ENCODE measurements around the gene TNKS1BP1. TPM values are rescaled to one million over a fixed set of nuclear protein-coding genes. Genes with fewer than 3 reads are reported as not detected.

TNKS1BP1 gene
- total RNA-seq, 1 experiment from 2014 or later, result 198 TPM

DNA sequence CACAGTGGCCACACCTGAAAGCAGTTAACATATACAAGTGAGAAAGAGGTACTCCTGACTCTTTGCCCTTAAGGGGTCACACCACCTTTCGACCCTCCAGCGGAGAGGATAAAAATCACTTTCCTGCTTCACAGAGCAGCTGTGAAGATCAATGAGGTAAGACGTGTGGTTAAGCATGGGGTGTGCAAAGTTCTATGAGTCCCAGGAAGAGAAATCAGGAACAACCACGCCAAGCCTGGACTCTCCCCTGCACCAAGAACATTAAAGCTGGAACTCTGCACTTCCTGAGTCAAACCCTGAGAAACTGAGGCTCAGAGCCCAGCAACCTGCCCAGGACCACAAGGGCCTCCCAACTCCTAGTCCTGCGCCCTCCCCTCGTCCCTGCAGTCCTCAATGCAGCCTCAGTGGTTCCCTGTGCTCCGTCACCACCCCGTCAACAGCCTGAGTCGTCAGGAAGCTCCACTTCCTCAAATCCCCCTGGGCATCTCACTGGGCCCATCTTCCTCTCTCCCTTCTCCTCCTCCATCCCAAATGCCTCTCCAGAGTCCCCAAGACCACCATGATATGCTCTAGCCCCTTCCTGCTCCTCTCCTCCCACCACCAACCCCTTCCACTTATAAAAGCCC lies 17.7 kb downstream of the TNKS1BP1 start:
- ChIA-PET CTCF (interaction anchor here (0.6 to 1.7 kb wide), 6 partner anchors 9 to 1206 kb away, joined by 3 to 7 read pairs (median 4); partner anchors contain the start of gene TIMM10), POLR2A (interaction anchor here (0.6 to 13.4 kb wide), 13 partner anchors 9 to 457 kb away, joined by 3 to 362 read pairs (median 3); partner anchors contain the start of genes MED19, TMX2 and TNKS1BP1)
- H3K9me3 Mint-ChIP-seq (ENCODE audit: unreplicated experiment), result no peaks in the 10 kb centered on the region
- no TSS peak for BruUV-seq (replicated peaks)
- intact Hi-C loops (cut with micrococcal nuclease), result no loop called here
- H3K36me3 Mint-ChIP-seq (ENCODE audit: insufficient read depth, unreplicated experiment), result peaks cover 99% of the 10 kb centered on the region
- H3K27me3 Mint-ChIP-seq (ENCODE audit: insufficient read depth, unreplicated experiment), result no peaks in the 10 kb centered on the region
- peaks cover 58% of the 10 kb centered on the region for H3K4me1 Mint-ChIP-seq (ENCODE audit: insufficient read depth, unreplicated experiment)
- peak overlapping the region; percentile 80 for H3K4me3 Mint-ChIP-seq (ENCODE audit: unreplicated experiment)
- TF ChIP-seq, protein P1, sequence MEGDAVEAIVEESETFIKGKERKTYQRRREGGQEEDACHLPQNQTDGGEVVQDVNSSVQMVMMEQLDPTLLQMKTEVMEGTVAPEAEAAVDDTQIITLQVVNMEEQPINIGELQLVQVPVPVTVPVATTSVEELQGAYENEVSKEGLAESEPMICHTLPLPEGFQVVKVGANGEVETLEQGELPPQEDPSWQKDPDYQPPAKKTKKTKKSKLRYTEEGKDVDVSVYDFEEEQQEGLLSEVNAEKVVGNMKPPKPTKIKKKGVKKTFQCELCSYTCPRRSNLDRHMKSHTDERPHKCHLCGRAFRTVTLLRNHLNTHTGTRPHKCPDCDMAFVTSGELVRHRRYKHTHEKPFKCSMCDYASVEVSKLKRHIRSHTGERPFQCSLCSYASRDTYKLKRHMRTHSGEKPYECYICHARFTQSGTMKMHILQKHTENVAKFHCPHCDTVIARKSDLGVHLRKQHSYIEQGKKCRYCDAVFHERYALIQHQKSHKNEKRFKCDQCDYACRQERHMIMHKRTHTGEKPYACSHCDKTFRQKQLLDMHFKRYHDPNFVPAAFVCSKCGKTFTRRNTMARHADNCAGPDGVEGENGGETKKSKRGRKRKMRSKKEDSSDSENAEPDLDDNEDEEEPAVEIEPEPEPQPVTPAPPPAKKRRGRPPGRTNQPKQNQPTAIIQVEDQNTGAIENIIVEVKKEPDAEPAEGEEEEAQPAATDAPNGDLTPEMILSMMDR (IDR thresholded peaks at IDR 0.05; ENCODE audit: unreplicated experiment), result no peak
- DNase-seq (ENCODE audit: unreplicated experiment), result no peak
- peak overlapping the region; percentile 47 for H3K27ac Mint-ChIP-seq (ENCODE audit: low read depth, unreplicated experiment)

DNA sequence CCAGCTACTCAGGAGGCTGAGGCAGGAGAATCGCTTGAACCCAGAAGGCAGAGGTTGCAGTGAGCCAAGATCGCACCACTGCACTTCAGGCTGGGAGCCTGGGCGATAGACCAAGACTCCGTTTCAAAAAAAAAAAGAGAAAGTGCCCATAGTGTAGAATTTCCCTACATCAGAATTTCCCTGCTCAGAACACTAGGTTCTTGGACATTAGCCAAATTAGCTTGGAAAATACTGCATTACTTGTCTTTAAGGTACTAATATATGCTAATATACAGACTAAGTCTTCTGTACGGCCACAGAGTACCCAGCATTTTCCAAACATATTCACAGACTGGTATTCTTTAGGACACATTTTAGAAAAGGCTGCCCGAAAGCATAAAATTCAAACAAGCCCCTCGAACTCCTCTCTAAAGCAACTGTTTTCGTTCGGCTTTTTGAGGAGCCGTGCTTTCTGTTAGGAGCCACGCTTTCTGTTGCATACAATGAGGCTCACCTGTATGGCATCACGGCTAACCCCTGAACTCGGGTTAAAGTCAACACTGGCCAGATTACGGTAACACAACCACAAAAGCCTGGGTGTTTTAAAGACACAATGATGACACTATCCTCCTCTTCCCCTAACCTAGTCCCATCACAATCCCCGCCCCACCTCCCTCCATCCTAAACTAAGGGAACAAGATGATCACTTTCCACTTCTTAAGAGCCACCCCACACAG lies 18.4 kb downstream of the TNKS1BP1 start:
- ChIA-PET CTCF (interaction anchor here (0.6 to 1.6 kb wide), 6 partner anchors 13 to 1207 kb away, joined by 3 to 9 read pairs (median 4); partner anchors contain the start of gene TNKS1BP1), POLR2A (interaction anchor here (0.6 to 13.4 kb wide), 7 partner anchors 13 to 309 kb away, joined by 3 to 362 read pairs (median 8); partner anchors contain the start of gene TNKS1BP1)
- peaks cover 99% of the 10 kb centered on the region for H3K36me3 Mint-ChIP-seq (ENCODE audit: insufficient read depth, unreplicated experiment)
- no peaks in the 10 kb centered on the region for H3K27me3 Mint-ChIP-seq (ENCODE audit: insufficient read depth, unreplicated experiment)
- no peak for DNase-seq (ENCODE audit: unreplicated experiment)
- peaks cover 57% of the 10 kb centered on the region for H3K4me1 Mint-ChIP-seq (ENCODE audit: insufficient read depth, unreplicated experiment)
- no peaks in the 10 kb centered on the region for H3K9me3 Mint-ChIP-seq (ENCODE audit: unreplicated experiment)
- H3K27ac Mint-ChIP-seq (ENCODE audit: low read depth, unreplicated experiment), result no peak overlapping the region
- peak overlapping the region; percentile 80 for H3K4me3 Mint-ChIP-seq (ENCODE audit: unreplicated experiment)
- TF ChIP-seq, protein P1 (IDR thresholded peaks at IDR 0.05; ENCODE audit: unreplicated experiment), result no peak
- BruUV-seq (replicated peaks), result no TSS peak
- intact Hi-C loops (cut with micrococcal nuclease), result no loop called here

DNA sequence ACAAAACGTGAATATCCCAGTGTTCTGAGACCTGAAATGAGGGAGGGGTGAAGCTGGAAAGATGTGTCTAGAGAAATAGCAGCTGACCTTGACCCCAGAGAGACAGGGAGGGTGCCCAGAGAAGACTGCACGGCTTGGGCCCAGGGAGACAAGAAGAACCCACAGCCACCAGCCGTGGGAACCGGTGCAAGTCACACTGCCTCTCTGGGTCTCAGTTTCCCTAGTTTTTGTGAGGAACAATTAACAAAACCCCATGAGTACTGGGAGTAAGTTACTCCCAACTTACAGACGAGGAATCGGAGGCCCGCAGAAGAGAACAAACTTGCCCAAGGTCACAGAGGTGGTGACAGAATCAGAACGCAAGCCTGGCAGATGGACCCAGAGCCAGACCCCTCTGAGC lies 19.2 kb downstream of the TNKS1BP1 start:
- H3K27ac Mint-ChIP-seq (ENCODE audit: low read depth, unreplicated experiment), result no peak overlapping the region
- no peaks in the 10 kb centered on the region for H3K27me3 Mint-ChIP-seq (ENCODE audit: insufficient read depth, unreplicated experiment)
- TF ChIP-seq, protein P1 (IDR thresholded peaks at IDR 0.05; ENCODE audit: unreplicated experiment), result no peak
- peaks cover 55% of the 10 kb centered on the region for H3K4me1 Mint-ChIP-seq (ENCODE audit: insufficient read depth, unreplicated experiment)
- CTCF ChIA-PET, result interaction anchor here (0.9 to 2.8 kb wide), 6 partner anchors 12 to 56 kb away, joined by 3 to 20 read pairs (median 6); partner anchors contain the start of gene TNKS1BP1
- peaks cover 99% of the 10 kb centered on the region for H3K36me3 Mint-ChIP-seq (ENCODE audit: insufficient read depth, unreplicated experiment)
- peak overlapping the region; percentile 63 for H3K4me3 Mint-ChIP-seq (ENCODE audit: unreplicated experiment)
- POLR2A ChIA-PET, result interaction anchor here (0.5 to 13.4 kb wide), 6 partner anchors 12 to 483 kb away, joined by 3 to 362 read pairs (median 16); partner anchors contain the start of gene TNKS1BP1
- no peaks in the 10 kb centered on the region for H3K9me3 Mint-ChIP-seq (ENCODE audit: unreplicated experiment)
- intact Hi-C loops (cut with micrococcal nuclease), result loop anchor here (2.0 kb wide), 1 partner anchor 17 kb away; no protein-coding TSS in a partner anchor
- no TSS peak for BruUV-seq (replicated peaks)
- DNase-seq (ENCODE audit: unreplicated experiment), result no peak

Measured in MCF 10A (cell line).